ENCODE data around the gene TENM4. TPM values are rescaled to one million over a fixed set of nuclear protein-coding genes. Genes with fewer than 3 reads are reported as not detected.

Gene TENM4
- total RNA-seq, 1 donor from 2014 or later, result 3.8 TPM

DNA sequence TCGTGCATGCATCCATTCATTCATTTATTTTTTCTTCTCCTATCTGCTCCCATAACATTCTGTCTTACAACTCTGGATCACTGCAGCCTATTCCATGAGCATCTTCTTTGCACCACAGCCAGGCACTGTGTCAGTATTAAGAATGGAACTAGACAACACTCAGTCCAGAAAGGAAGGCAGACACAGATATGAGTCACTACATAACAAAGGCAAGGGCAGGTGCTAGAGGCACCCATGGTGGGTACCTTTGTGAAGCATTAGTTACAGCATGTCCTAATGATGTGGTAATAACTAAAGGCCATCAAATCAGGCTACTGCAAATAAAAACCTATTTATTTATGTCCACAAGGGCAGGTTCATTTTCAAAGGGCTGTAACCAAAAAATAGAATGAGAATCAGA is 28.1 kb downstream of the TENM4 start:
- Mint-ChIP-seq H3K27ac (ENCODE audit: unreplicated experiment) (no peak overlapping the region), H3K4me3 (ENCODE audit: unreplicated experiment) (no peak overlapping the region), H3K36me3 (ENCODE audit: low read depth) (peaks cover 1% of the 10 kb centered on the region), H3K9me3 (ENCODE audit: low read depth) (peaks cover 9% of the 10 kb centered on the region), H3K4me1 (ENCODE audit: low read depth) (peaks cover 30% of the 10 kb centered on the region), H3K27me3 (ENCODE audit: low read depth) (no peaks in the 10 kb centered on the region)
- TF ChIP-seq, protein P1, sequence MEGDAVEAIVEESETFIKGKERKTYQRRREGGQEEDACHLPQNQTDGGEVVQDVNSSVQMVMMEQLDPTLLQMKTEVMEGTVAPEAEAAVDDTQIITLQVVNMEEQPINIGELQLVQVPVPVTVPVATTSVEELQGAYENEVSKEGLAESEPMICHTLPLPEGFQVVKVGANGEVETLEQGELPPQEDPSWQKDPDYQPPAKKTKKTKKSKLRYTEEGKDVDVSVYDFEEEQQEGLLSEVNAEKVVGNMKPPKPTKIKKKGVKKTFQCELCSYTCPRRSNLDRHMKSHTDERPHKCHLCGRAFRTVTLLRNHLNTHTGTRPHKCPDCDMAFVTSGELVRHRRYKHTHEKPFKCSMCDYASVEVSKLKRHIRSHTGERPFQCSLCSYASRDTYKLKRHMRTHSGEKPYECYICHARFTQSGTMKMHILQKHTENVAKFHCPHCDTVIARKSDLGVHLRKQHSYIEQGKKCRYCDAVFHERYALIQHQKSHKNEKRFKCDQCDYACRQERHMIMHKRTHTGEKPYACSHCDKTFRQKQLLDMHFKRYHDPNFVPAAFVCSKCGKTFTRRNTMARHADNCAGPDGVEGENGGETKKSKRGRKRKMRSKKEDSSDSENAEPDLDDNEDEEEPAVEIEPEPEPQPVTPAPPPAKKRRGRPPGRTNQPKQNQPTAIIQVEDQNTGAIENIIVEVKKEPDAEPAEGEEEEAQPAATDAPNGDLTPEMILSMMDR (IDR thresholded peaks at IDR 0.05), result no peak
- no peak for DNase-seq (ENCODE audit: low spot score)

DNA sequence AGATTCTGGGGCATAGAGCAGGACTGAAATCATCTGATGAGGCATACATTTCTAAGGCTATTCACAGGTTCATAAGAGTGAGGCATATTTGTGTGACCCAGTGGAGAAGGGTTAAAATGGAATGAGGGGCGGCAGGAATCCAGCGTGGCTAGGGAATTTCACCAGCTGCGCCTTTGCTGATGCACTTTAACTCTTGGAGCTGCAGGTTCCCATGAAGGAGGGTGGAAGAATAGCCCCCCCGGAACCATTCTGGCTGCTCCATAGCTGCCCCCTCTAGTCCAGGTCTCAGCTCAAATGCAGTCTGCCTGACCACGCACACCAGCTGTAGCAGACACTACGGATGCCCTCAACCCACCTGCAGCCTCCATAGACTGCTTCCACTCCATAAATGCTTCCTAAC is 31.5 kb downstream of the TENM4 start:
- Mint-ChIP-seq H3K27me3 (ENCODE audit: low read depth) (no peaks in the 10 kb centered on the region), H3K4me3 (ENCODE audit: unreplicated experiment) (no peak overlapping the region), H3K27ac (ENCODE audit: unreplicated experiment) (no peak overlapping the region), H3K4me1 (ENCODE audit: low read depth) (peaks cover 19% of the 10 kb centered on the region), H3K36me3 (ENCODE audit: low read depth) (no peaks in the 10 kb centered on the region), H3K9me3 (ENCODE audit: low read depth) (no peaks in the 10 kb centered on the region)
- no peak for DNase-seq (ENCODE audit: low spot score)
- TF ChIP-seq, protein P1 (IDR thresholded peaks at IDR 0.05), result no peak

DNA sequence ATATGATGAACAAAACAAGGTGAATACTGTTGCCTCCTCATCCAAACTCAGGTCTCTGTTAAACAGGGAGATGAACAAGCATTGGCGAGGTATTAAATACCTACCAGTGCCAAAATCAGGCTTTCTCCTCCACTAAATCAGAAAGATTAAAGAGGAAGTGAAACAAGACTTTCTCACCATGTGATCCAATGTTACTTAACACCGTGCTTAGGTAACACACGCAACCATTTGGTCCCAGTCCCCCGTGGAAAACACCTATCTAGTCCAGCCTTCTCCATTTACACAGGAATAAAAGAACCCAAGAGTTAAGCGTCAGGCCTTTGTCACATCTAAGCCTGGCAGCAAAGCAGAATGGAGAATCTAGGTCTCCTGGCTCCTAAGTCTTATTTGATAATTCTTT is 34.5 kb downstream of the TENM4 start:
- Mint-ChIP-seq H3K4me3 (ENCODE audit: unreplicated experiment) (no peak overlapping the region), H3K4me1 (ENCODE audit: low read depth) (no peaks in the 10 kb centered on the region), H3K27me3 (ENCODE audit: low read depth) (no peaks in the 10 kb centered on the region), H3K36me3 (ENCODE audit: low read depth) (no peaks in the 10 kb centered on the region), H3K9me3 (ENCODE audit: low read depth) (peaks cover 3% of the 10 kb centered on the region), H3K27ac (ENCODE audit: unreplicated experiment) (no peak overlapping the region)
- DNase-seq (ENCODE audit: low spot score), result no peak
- TF ChIP-seq, protein P1 (IDR thresholded peaks at IDR 0.05), result no peak

DNA sequence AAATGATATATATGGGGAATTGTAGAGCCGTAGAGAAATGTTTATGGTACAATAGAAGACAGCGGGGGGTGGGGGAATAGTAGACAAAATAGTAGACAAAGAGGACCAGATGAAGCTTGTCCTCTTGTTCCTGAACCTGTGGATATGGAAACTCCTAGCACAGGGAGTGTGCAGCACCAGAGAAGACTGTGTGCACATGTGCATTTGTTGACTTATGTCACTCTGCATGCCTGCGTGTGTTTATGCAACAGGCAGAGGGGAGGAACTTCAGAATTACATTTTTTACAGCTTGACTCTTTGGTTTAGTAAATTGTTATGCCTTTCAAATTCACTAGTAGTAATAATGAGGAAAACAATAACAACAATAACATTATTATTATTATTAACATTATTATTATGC is 36.0 kb downstream of the TENM4 start:
- DNase-seq (ENCODE audit: low spot score), result no peak
- no peak overlapping the region for H3K27ac Mint-ChIP-seq (ENCODE audit: unreplicated experiment)
- H3K4me1 Mint-ChIP-seq (ENCODE audit: low read depth), result no peaks in the 10 kb centered on the region
- peaks cover 3% of the 10 kb centered on the region for H3K9me3 Mint-ChIP-seq (ENCODE audit: low read depth)
- no peak overlapping the region for H3K4me3 Mint-ChIP-seq (ENCODE audit: unreplicated experiment)
- H3K36me3 Mint-ChIP-seq (ENCODE audit: low read depth), result no peaks in the 10 kb centered on the region
- TF ChIP-seq, protein P1 (IDR thresholded peaks at IDR 0.05), result no peak
- H3K27me3 Mint-ChIP-seq (ENCODE audit: low read depth), result no peaks in the 10 kb centered on the region

DNA sequence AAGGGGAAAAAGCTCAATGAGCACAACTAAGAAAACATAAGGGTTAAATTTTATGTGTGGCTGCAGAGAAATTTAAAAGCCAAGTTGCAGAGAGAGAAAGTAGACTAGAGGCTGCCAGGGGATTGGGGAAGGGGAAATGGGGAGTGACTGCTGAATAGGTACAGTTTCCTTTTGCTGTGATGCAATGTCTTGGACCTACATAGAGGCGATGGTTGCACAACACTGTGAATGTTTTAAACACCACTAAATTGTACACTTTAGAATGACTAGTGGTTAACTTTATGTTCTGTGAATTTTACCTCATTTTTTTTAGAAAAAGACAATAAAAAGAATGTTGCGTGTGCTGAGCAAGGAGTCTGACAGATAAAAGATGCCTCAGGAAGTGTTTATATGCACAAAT is 36.5 kb downstream of the TENM4 start:
- peaks cover 3% of the 10 kb centered on the region for H3K9me3 Mint-ChIP-seq (ENCODE audit: low read depth)
- TF ChIP-seq, protein P1 (IDR thresholded peaks at IDR 0.05), result no peak
- H3K27ac Mint-ChIP-seq (ENCODE audit: unreplicated experiment), result no peak overlapping the region
- H3K4me3 Mint-ChIP-seq (ENCODE audit: unreplicated experiment), result no peak overlapping the region
- H3K27me3 Mint-ChIP-seq (ENCODE audit: low read depth), result no peaks in the 10 kb centered on the region
- DNase-seq (ENCODE audit: low spot score), result no peak
- no peaks in the 10 kb centered on the region for H3K36me3 Mint-ChIP-seq (ENCODE audit: low read depth)
- no peaks in the 10 kb centered on the region for H3K4me1 Mint-ChIP-seq (ENCODE audit: low read depth)

All from chondrocyte (in vitro differentiated cells).